KG1 (cell line): ENCODE data around the gene CCDC138.

ENCODE experiments used
- DNase-seq: peaks from one replicate; lab custom pipeline; 2025; lab: John Stamatoyannopoulos, UW

Gene CCDC138

DNA sequence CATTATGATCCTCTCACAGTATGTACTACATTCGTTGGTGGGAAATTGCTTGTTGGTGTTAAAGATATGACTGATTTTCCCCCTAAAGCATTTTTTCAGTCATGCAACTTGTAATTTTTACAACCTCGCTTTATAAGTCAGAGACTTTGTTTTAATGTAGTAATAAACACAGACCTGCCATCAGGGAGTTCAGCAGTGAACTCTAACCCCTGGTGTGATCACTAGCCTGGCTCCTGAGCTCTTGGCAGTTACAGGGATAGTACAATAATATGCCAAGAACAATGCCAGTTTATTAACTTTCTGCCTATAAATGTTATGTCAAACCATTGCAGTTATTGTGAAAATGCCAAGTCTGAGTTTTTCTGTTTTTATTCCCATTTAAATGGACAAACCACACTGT, 108.6 kb downstream of the CCDC138 start:
- DNase-seq = no peak

- no peak for DNase-seq
Observed at GRCh38 chr2:108896741-108897140, 110.2 kb downstream of the CCDC138 start.

- DNase-seq = no peak
Observed at GRCh38 chr2:108898315-108899082, 111.9 kb downstream of the CCDC138 start.

DNA sequence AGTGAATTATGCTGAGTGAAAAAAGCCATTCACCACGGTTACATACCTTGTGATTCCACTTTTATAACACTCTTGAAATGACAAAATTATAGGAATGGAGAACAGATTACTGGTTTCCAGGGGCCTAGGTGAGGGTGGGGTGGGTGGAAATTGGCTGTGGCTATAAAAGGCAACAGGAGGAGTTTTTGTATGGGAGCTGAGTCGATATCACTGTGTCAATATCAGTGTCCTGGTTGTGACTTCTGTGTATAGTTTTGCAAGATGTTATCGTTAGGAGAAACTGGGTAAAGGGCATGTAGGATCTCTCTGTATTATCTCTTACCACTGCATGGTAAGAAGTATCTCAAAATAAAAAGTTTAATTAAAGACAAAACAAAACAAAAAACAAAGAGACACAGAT, 118.1 kb downstream of the CCDC138 start:
- DNase-seq = no peak

- DNase-seq = no peak
Observed at GRCh38 chr2:108905176-108905575, 118.6 kb downstream of the CCDC138 start.

DNA sequence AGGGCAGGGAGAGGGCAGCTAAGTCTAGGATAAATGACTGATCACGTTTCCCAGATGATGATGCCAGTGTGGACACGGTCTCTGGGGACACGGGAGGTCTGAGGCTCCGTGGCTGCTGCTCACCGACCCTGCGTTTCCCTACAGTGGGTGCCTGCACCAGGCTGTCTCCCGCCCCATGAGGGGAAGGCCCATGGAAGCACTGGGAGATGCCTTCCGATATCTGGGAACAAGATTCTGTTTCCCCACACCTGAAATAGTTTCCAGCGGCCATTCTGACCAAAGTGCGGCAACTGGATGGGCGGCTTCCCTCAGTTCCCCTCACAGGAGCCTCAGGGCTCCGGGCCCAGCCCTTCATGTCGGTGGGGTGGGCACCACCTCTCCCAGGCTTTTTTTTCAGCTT, 119.3 kb downstream of the CCDC138 start:
- no peak for DNase-seq

DNA sequence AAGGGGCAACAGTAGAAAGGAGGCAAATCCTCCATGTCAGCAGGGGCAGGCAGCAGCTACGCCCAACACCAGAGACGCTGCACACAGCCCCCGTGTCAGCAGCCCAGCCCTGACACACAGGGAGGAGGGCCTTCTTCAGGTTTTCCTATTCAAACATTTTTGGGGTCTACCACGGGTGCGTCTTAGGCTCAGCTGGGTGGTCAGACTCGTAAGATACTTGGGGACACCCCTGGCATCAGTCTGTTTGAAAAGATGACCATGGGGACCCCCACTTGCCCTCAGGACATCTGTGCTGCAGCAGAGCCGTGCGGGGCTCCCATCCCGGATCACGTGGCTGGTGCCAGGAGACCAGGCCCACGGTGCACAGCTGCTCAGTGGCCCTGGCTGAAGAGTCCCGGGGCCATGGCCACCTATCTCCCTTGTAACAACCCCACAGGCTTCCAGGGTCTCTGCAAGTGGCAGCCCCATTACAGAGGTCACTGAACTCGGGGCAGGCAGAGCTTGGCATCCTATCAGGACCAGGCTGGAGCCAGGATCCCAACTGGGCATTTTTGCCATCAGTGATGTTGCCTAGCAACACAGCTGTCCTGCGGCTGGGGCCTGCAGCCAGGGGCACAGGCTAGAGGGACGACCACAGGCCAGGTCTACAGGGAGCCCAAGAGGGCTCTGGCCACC, 120.0 kb downstream of the CCDC138 start:
- DNase-seq = no peak

DNA sequence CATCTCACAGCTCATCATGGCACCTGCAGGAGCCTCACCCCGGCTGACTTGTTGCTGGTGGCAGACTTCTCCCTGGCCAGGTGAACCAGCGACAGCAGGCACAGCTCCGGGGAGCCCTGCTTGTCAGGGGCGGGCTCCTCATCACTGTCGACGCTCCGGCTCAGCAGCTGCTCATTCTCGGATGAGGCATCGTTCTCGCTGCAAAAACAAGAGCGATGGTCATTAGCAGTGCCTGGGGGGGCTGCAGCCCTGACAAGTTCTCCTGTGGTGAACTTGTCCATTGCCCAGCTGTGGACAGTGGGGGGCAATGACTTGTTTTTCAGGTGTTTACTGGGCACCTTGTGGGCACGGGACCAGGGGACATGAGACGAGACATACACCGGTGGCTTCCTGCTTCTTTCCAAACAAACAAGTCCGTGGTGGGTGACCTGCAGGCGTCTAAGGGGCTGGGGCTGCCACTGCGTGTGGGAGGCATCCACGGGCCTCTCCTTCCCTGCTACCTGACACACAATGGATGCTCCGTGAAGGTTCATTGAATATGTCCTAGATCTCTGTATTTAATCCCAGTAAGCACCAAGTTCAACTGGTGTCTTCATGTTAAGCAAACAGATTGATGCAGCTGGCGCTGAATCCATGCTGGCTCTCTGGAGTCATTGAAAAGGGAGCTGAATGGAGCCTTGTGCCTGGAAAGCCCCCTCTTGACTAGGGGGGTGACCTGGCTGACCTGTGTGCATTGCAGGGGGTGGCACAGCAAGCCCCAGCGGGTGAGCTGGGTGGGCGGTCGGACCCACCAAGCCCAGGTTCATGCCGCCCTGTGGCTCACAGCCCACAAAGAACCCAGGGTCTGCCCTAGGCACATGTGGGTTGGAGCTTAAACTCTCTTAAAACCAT, 121.5 kb downstream of the CCDC138 start:
- no peak for DNase-seq

- DNase-seq = no peak
Observed at GRCh38 chr2:108908713-108909070, 122.1 kb downstream of the CCDC138 start.

- no peak for DNase-seq
Observed at GRCh38 chr2:108909275-108909823, 122.8 kb downstream of the CCDC138 start.

- no peak for DNase-seq
Observed at GRCh38 chr2:108910011-108910431, 123.5 kb downstream of the CCDC138 start.

DNA sequence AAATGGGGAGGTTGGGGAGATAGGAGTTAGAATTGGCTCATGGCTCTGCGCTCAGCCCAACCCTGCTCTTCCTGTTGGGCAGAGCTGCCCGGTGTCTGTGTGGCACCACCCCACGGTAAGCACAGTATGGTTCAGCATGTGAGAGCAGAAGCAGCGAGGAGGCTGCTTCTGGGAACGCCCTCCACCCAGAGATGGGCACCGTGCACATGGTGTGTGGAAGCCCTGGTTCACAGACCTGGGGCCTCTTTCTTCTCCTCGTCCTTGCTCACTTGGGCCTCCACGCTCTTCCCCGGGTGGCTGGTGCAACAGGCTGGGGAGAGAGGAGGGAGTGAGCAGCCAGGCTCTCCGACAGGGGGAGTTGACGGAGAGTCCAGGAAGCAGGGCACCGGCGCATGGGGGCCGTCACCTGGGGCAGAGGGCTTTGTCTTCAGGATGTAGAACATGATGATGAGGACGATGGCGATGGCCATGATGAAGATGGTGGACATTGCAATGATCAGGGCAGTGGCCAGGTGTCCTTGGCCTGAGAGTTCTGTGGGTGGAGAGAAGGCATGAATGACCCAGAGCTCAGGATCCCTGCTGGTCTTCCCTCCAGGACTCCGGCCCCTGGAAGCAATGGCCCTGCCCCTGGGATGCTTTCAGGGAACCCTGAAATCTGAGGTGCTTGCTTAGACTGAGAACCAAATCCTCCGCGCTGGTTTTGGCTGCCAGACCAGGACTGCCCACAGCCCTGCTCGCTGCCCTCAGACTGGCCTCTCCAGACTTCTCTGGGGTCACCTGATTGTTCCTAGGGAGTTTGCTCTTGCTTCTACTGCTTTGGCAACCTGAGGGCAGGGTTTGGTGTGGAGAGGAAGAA, 124.2 kb downstream of the CCDC138 start:
- no peak for DNase-seq

DNA sequence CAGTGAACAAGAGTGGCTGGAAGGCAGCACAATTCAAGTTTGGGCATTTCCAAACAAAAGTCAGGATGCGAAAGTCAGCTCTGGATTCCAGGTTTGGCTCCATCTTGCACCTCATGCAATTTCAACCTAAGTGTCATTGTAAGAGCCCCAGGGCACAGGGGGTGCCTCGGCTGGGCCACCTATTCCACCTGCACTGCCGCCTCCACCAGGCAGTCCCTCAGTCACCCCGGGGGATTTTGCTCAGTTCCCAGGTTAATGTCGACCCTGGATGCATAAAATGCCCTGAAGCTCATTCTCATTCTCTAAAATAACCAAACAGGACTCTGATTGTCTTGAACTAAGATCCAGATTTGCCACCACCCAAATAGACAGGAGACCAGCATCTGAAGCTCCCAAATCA, 124.8 kb downstream of the CCDC138 start:
- no peak for DNase-seq

- no peak for DNase-seq
Observed at GRCh38 chr2:108911807-108912628, 125.4 kb downstream of the CCDC138 start.

- DNase-seq = no peak
Observed at GRCh38 chr2:108912629-108912902, 126.0 kb downstream of the CCDC138 start.

DNA sequence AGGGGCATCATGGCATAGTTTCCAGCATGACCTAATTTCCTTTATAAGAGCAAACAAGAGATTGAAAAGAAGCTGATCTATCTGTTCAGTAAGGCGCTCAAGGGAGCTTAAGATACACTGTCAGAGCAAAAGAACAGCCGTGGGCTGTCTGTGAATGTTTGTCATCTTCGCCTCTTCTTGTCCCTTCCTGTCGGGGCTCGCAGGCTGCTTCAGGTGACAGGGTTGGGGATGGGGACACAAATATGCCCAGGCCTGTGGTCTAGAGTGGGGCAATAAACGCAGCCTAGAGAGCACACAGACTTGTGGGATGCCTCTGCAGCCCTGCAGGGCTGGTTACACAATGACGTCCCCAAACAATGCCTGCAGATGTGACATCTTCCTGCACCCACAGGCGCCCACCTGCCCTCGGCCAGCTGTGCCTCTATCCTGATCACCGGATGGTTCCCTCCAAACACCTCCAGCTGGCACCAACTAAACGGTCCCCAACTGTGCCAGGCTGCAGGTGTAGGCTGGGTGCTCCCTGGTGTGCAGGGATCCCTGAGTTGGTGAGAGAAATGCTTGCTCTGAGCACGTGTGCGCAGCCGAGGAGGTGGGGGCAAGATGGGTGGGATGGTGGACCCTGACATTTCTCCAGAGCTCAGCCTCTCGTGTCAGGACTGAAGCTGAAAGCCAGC, 129.7 kb downstream of the CCDC138 start:
- DNase-seq = no peak

DNA sequence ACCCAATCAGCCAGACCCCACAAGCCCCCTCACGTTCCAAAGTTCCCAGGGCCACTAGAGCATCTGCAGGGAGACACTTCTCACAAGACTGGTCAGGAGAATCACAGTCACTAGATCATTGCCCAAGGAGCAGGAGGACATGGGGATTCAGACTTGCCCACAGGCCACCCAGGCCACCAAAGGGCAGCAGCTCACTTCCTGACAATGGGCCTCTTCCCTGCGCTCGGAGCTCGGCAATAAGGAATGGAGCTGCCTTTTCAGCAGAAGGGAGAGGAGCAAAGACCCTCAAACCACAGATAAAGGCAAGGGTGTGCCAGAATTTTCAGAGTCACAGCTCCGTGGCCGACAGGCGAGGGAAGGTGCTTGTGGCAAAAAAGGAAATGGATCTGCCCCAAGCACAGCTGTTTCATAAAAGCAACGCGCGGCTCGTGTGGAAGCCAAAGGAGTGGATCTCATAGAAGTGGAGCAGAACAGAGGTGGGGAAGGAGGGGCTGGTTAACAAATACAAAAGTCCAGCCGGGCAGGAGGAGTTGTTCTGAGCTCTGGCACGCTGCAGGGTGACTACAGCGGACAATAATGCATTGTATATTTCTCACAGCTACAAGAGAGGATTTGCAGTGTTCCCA, 130.3 kb downstream of the CCDC138 start:
- no peak for DNase-seq

- DNase-seq = no peak
Observed at GRCh38 chr2:108917526-108917925, 131.0 kb downstream of the CCDC138 start.

DNA sequence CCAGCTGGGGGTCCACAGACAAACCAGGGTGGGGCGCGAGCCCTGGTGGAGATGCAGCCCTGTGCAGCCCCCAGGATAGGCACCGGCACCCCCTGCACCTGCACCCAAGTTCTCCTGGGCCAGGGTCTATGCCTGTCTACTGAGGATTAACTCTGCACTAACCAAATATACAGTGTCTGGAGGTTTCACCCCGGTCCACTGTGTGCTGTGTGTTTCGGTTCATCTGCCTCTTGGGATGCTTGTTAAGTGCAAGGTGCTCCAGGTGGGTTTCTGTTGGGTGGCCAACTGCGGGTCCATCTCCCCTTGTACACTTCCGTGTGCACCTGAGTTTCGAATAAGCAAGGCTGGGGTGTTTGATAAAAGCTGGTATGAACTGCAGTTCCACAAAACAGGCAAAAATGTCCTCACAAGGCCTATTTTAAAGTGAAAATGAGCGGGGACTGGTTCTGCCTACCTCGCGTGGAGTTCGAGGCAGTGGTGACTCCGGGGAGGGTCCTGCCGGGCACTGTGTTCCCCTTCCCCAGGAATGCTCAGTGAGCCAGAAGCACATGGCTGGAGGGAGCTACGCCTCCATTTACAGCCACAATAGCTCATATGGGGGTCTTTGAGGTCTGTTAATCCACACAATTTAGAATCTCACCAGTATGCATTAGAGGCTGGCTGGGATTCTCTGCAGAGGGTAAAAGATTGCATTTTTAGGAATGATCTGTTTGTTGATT, 131.7 kb downstream of the CCDC138 start:
- DNase-seq = no peak
